HL-60/S4 treated with phorbol 12-myristate 13-acetate at 8.2 ng/mL for 4 days and 3 days (cell line): ENCODE data around the gene HNRNPH2.

Source experiments
- in situ Hi-C: fragments of 300-500 bp; cut with MboI; formaldehyde crosslinking; loops from 2 replicates; pipeline ENCODE4 v1.15.0; 2022; ENCODE audit warnings: low sequenced_read_pairs

HNRNPH2 gene

GRCh38 chrX:101407748-101408531 is at the start of gene HNRNPH2, which contains the start of gene GLA:
TSS of gene HNRNPH2 (plus strand) at chrX:101408222. CDS start at chrX:101411989, 3,767 bp downstream.
TSS of gene GLA (minus strand) at chrX:101407925. CDS start at chrX:101407903, 22 bp downstream.
- in situ Hi-C loops: no loop called here

DNA sequence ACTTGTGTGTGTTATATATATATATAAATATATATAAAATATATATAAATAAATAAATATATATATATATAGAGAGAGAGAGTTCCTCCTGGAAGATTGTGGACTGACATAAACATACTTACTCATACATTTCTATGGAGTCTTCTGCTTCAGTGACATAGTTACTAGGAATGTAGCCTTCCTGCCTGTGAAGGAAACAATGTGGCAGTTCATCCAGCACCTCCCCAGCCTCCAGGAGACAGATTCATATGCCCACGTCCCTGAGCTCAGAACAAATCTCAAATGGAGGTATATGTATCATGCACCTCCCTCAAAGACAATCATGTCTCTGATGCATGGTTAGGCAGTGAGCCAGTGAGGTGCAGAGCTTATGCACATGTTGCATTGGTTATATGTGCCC is 48.1 kb upstream of the HNRNPH2 start:
- in situ Hi-C loops: no loop called here

GRCh38 chrX:101360390-101360789 is 47.6 kb upstream of the HNRNPH2 start:
- in situ Hi-C loops: no loop called here

DNA sequence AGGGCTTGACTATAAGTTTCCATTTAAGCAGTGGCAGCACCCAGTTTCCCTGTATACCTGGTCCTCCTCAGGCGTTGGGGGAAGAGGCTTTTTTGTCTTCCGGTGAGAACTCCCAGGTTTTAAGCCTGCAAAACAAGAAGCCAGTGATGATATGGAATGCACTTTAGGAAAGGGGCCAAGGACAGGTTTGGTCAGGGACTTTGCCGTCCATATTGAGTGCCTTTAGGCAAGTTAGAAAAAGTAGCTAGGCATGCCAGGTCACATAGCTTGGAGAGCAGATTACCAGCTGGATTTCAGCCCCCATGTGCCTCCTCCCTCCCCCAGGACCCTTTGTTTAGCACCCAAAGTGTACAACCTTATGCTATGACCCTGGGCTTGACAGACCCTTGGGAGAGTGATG is 45.9 kb upstream of the HNRNPH2 start:
- in situ Hi-C loops: no loop called here

- in situ Hi-C loops: no loop called here
Measured at GRCh38 chrX:101362757-101363156, 45.3 kb upstream of the HNRNPH2 start.

DNA sequence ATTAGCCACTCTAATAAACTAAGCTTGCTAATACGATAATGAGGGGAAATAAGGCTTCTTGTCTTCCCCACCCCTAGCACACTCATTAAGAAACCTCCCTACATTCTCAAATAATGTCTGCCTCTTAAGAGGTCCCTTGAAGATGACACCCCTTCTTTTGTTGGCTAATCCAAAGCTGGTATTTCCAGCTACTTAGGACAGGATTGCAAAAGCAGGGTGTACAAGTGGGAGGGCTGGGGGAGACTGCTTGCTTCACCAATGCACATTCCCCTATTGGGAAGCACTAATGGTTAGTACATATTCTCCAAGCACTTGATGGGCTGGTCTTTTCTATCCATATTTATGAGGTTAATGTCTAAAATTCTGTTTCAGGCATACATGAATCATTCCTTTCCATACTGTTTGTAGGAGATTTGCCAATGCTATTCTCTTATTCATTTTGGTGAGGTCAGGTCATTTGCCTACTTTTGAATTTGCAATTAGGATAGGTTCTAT is 42.7 kb upstream of the HNRNPH2 start:
- in situ Hi-C loops: no loop called here

GRCh38 chrX:101368800-101369199 is 39.2 kb upstream of the HNRNPH2 start:
- in situ Hi-C loops: no loop called here

DNA sequence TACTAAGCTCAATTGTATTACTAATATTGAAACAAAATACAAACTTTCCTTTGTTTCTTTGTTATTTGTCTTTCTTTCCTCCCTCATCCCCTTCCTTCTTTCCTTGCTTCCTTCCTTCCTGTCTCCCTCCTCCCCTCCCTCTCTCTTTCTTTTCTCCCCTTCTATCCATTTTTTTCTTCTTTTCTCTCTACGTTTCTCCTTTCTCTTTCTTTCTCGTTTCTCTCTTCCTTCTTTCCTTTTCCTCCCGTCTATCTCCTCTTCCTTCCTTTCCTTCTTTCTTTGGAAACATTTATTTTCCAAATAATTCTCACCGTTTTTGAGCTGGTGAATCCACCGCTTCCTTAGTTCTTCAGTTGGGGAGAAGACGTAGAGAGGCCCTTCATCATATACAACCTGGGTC is 38.3 kb upstream of the HNRNPH2 start:
- in situ Hi-C loops: no loop called here

GRCh38 chrX:101370888-101371504 is 37.0 kb upstream of the HNRNPH2 start:
- in situ Hi-C loops: no loop called here

GRCh38 chrX:101377547-101377946 is 30.5 kb upstream of the HNRNPH2 start:
- in situ Hi-C loops: no loop called here

DNA sequence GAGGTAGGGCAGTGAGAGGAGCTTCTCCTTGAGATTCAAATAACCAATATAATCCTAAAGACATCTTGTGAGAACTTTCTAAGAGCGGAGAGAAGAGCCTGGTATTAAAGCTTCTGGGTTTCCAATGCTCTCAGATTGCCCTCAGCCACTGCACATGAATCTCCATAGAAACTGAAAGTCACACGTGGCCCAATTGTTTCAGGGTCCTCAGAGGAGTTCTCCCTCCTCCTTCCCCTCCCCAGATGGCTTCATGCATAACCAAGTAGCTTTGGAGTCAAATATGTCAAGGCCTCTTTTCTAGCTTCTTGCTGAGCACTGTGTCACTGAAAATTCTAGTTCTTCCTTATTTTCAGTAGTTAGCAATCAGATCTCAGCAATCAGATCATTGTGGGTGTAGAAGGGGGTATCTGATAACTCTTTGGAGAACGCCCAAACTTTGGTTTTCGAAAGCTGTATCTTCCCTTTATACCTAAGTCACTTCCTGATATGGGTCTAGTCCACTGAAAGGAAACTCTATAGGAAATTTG is 24.3 kb upstream of the HNRNPH2 start:
- in situ Hi-C loops: no loop called here

DNA sequence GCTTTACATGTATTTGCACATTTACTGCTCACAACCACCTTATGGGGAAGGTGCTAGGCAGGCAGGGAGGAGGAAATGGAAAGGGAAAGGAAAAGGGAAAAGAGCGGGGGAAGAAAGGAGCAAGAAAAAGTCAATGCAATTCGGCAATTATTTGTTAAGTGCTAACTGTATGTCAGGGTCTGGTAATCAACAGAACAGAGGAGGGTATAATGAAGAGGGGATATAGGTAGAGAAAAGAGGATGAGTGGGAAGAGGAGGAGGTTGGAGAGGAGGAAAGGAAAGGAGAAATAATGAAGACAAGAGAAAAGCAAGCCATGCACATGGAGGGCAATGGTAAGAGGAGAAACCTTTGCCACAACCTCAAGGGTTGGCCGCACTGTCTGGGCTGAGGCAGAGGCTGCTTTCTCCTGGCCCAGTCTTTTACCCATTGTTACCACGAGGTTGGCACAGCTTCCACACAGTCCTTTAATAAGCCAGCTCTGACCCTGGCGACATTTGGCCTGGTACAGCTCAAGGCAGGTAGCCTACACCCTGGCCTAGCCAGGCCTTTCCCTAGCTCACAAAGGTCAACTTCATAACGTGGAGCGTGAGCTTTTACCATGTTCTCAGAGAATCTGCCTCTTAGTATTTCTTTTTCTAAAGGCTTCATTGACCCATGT is 22.9 kb upstream of the HNRNPH2 start:
- in situ Hi-C loops: no loop called here

DNA sequence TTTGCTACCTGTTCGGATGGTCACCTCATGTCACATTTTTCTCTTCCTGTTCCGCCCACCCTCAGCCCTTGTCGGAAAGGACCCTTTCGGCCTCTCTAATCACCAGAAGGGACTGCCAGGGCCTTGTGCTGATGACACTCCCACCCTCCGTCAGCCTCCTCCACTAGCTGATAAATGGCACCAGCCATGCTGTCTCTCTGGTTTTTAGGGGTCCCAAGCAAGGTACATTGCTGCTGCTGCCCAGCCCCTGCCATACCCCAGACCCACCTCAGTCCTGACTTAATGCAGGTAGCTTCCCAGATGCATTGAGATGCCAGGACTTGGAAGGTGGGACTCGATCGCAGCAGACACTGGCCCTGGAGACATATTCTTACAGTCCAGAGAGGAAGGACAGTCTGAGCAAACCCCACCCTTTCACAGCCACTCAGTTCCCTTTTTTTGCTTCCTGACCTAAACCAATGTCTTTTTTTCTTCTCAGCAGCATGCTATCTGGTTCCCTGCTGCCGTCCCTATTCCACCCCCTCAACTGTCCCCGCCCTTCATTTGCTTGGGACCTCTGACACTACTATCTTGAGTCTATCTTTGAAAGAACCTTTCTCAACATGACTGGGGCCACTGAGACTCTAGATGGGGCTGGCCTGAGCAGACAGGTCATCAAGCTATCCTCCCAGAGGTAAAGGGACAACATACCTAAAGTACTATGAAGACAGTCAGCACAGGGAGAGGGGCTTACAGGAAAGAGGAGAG is 22.1 kb upstream of the HNRNPH2 start, which contains the start of gene BTK:
TSS of gene BTK (minus strand) at position 397 of the 747 bp plus-strand sequence. CDS start 10,907 bp downstream, outside the sequence.
- in situ Hi-C loops: no loop called here

- in situ Hi-C loops: no loop called here
Measured at GRCh38 chrX:101386542-101386885, 21.5 kb upstream of the HNRNPH2 start.

DNA sequence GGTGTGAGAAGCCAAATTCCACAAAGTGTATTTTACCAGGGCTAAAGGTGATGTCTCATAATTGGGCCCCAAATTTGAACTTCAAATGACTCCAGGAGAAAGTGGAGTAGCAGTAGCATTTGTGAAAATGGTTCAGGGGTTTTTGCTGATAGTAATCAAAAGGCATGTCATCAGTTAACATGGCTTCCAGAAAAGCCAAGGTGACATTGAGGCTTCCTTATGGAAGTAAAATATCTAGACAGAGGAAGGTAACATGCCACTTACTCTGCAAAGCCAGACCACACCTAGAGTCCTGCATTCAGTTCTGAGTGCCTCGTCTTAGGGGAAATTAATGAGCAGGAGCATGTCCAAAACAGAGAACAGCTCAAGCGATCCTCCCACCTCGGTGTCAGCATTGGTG is 19.4 kb upstream of the HNRNPH2 start:
- in situ Hi-C loops: no loop called here

DNA sequence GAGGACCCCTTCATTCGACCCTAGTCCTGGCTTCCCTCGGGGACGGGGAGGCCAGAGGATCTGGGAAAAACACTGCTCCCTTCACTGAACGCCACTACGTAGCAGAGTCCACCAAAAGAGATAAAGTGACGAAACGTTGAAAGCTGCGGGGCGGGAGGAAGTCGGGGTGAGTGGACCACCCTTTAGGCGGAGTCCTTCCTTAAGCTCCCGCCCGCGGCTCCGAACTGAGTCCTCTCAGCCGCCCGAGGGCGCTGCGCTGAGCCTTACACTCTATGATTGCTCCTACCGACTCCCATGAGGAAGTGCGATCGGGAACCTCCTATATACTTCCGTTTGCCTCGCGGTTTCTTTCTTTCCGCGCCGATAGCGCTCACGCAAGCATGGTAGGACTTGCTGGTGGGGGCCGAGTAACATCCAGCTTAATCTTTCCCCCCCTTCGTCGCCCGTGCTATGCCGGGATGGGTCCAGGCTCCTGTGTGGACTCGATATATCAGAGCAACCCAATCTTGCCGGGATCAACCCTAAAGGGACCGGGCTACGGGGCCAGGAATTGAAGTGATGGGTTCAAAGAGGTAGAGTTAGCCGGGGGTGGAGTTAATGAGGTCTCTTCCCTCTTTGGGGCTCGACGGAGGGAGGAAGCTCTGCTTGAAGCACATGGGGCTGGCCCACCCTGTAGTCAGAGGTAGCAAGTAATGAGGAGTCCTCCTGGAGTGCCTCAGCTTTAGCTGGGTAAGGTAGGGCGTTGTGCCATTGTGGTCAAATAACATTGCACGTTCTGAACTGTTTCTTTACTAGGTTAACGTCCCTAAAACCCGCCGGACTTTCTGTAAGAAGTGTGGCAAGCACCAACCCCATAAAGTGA is 17.1 kb upstream of the HNRNPH2 start, which contains the start of gene RPL36A:
TSS of gene RPL36A (plus strand) at position 348 of the 862 bp plus-strand sequence. CDS start at position 381, 33 bp downstream.
- in situ Hi-C loops: no loop called here

DNA sequence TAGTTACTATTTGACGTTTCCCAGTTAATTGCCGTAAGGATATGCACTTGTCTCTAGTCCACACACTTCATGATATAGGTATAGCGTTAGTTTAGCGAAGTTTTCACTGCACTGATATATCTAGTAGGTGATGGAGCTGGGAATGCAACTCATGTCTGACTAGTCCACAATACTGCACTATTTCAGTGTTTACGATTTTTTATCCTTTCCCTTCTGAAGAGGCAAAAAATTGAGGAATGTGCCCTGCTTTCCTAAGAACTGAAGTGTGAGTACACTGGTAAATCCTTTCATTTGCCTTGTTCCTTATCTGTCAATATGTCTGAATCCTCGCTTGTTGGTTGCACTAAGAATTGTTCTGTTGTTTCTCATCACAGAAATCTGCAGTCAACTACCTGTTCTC is 16.2 kb upstream of the HNRNPH2 start:
- in situ Hi-C loops: no loop called here

DNA sequence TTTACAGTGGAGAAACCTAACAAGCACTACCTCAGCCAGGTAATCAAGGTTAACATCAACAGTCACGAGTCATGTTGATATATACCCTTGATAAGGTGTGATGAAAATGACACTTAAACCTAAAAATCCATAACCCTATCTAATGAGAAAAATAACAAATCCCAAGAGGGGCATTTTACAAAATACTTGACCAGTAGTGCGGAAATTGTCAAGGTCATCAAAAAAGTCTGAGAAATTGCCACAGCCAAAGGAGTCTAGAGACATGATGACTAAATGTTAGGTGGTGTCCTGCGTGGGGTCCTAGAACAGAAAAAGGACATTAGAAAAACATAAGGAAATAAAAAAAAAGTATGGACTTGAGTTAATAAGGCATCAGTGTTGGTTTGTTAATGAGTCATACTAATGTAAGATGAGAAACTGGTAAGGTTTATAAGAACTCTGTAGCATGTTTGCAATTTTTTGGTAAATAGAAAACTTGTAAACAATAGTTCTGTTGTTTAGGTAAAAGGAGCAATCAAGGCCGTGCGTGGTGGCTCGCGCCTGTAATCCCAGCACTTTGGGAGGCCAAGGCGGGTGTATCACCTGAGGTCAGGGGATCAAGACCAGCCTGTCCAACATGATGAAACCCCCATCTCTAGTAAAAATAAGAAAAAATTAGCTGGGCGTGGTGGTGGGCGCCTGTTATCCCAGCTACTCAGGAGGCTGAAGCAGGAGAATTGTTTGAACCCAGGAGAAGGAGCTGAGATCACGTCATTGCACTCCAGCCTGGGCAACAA is 14.3 kb upstream of the HNRNPH2 start:
- in situ Hi-C loops: no loop called here

GRCh38 chrX:101394372-101394771 is 13.7 kb upstream of the HNRNPH2 start:
- in situ Hi-C loops: no loop called here
